ENCODE measurements around the gene CACNA1A. TPM values are rescaled to one million over a fixed set of nuclear protein-coding genes. Genes with fewer than 3 reads are reported as not detected.
A peak's percentile ranks its signal among the peaks of the same experiment; 100 is the strongest.

CACNA1A gene
- total and polyA plus RNA-seq, 2 of the 13 experiments (the other 11 are each of a cell fraction or from before 2014, with no cell fraction given) = not detected

DNA sequence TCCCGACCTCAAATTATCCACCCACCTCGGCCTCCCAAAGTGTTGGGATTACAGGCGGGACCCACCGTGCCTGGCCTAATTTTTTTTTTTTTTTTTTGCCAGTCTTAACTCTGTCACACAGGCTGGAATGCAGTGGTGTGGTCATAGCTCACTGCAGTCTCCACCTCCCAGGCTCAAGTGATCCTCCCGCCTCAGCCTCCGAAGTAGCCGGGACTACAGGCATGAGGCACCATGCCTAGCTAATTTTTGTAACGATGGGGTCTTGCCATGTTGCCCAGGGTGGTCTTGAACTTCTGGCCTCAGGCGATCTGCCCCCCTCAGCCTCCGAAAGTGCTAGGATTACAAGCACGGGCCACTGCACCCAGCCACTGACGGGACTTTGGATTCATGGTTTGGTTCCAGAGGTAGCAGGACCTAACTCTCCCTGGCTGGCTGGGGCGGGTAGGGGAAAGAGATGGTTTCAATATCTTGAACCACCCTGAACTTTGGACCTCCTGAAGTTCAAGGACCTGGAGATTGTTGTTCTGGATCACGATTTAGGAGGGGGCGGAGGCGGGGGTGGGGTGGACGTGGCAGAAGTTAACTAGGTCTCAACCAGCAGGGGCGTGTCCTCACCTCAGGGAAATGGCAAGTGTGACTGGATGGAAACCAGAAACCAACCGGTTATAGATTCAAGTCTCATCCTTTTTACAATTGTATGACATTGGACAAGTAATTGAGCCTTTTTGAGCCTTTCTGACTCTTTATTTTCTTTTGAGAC is 315.3 kb downstream of the CACNA1A start (continued):
- TF ChIP-seq RXRB (CRISPR knock-in tag; IDR thresholded peaks at IDR 0.05; ENCODE audit: borderline replicate concordance) (peak; percentile 68; the same call in 1 of the 2 replicates), PAF1 (CRISPR knock-in tag; IDR thresholded peaks at IDR 0.05) (no peak), FOXP4 (CRISPR knock-in tag; IDR thresholded peaks at IDR 0.05) (peak; percentile 46), RELA (CRISPR knock-in tag; IDR thresholded peaks at IDR 0.05) (no peak), ZSCAN5A (CRISPR knock-in tag; IDR thresholded peaks at IDR 0.05; ENCODE audit: borderline replicate concordance) (no peak), SATB2 (CRISPR knock-in tag; IDR thresholded peaks at IDR 0.05) (no peak), EP300 (IDR thresholded peaks at IDR 0.05; ENCODE audit: low read depth in 2 of 2, low read length in 2 of 2) (peak in 1 of 2 experiments; percentile 63; a peak in 1 of 4 replicates), EP300 (CRISPR knock-in tag; IDR thresholded peaks at IDR 0.05; ENCODE audit: borderline replicate concordance) (no peak), PHF8 (CRISPR knock-in tag; IDR thresholded peaks at IDR 0.05) (0 out of 2 replicates have a peak, but pooled peaks have one; percentile 21), ZSCAN25 (CRISPR knock-in tag; IDR thresholded peaks at IDR 0.05) (no peak), ZNF746 (CRISPR knock-in tag; IDR thresholded peaks at IDR 0.05) (0 out of 2 replicates have a peak, but pooled peaks have one; percentile 45)
- TF ChIP-seq, protein P1, sequence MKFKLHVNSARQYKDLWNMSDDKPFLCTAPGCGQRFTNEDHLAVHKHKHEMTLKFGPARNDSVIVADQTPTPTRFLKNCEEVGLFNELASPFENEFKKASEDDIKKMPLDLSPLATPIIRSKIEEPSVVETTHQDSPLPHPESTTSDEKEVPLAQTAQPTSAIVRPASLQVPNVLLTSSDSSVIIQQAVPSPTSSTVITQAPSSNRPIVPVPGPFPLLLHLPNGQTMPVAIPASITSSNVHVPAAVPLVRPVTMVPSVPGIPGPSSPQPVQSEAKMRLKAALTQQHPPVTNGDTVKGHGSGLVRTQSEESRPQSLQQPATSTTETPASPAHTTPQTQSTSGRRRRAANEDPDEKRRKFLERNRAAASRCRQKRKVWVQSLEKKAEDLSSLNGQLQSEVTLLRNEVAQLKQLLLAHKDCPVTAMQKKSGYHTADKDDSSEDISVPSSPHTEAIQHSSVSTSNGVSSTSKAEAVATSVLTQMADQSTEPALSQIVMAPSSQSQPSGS (CRISPR knock-in tag; IDR thresholded peaks at IDR 0.05) = no peak

Measured in HepG2 (cell line).